PC-9 (cell line): ENCODE measurements around the gene GMPS.

Experiments
- CTCF ChIP-seq: fragments of 200-600 bp; sonication (generic); conservative IDR thresholded peaks from 2 replicates; pipeline ENCODE4 v1.6.1; 2017; ENCODE audit warnings: mixed run types, antibody characterized with exemption, mild to moderate bottlenecking, moderate library complexity
- EZH2 ChIP-seq: fragments of 200-600 bp; sonication (generic); IDR thresholded peaks from 2 replicates; pipeline ENCODE4 v1.8.0; 2017; ENCODE audit warnings: antibody characterized with exemption, low read depth

DNA sequence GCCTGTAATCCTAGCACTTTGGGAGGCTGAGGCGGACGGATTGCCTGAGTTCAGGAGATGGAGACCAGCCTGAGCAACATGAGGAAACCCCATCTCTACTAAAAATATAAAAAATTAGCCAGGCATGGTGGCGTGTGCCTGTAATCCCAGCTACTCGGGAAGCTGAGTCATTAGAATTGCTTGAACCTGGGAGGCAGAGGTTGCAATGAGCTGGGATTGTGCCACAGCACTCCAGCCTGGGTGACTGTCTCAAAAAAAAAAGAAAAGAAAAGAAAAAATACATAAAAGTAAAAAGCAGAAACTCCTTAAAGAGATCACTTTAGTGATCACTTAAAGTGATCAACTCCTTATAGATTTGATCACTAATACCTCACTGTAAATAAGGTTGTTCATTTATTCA is 78.0 kb downstream of the GMPS start:
- TF ChIP-seq CTCF (no peak), EZH2 (no peak)
